Glomerular endothelial cell (primary cell): ENCODE results near the gene MRPL1. TPM values are rescaled to one million over a fixed set of nuclear protein-coding genes. Genes with fewer than 3 reads are reported as not detected.
"Not testable (repeated sequence)": the region's sequence is repeated elsewhere in the genome, so short reads cannot be mapped to it uniquely, and the experiment has no call there.

Source experiments
- DNase-seq: peaks from one replicate; pipeline ENCODE4 v3.0.0-alpha.2; 2011; ENCODE audit warnings: low read depth, low spot score; ENCODE audit errors: extremely low read depth
- total RNA-seq: library from RNA; depleted of rRNA; stranded (reverse); fragments of >200 nt; gene quantifications from 2 replicates; pipeline ENCODE4 v1.2.3, GENCODE V29; 2015

Gene MRPL1
- total RNA-seq, 1 donor from 2014 or later: 22.3 TPM

DNA sequence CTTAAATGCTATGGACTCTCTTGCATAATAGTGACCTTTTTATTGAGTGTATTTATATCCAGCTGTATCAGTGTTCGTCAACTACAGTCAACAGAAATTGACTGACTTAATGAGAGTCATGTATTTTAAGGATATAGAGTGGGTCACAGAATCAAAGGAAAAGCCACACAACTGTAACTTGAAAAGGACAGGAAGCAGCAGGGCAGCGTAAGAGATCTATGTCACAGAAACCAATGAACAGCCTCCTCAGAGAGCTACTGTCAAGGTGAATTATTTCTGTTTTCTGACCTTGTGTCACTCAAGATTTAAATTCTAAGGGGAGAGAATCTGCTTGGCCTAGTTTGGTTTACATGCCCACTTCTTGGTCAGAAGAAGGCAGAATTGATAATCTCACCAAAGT, 100.4 kb downstream of the MRPL1 start:
- no peak for DNase-seq

DNA sequence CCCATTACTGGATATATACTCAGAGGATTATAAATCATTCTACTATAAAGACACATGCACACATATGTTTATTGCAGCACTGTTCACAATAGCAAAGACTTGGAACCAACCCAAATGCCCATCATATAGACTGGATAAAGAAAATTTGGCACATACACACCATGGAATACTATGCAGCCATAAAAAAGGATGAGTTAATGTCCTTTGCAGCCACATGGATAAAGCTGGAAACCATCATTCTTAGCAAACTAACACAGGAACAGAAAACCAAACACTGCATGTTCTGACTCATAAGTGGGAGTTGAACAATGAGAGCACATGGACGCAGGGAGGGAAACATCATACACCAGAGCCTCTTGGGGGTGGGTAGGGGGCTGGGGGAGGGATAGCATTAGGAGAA, 111.0 kb downstream of the MRPL1 start:
- not testable (repeated sequence) for DNase-seq

DNA sequence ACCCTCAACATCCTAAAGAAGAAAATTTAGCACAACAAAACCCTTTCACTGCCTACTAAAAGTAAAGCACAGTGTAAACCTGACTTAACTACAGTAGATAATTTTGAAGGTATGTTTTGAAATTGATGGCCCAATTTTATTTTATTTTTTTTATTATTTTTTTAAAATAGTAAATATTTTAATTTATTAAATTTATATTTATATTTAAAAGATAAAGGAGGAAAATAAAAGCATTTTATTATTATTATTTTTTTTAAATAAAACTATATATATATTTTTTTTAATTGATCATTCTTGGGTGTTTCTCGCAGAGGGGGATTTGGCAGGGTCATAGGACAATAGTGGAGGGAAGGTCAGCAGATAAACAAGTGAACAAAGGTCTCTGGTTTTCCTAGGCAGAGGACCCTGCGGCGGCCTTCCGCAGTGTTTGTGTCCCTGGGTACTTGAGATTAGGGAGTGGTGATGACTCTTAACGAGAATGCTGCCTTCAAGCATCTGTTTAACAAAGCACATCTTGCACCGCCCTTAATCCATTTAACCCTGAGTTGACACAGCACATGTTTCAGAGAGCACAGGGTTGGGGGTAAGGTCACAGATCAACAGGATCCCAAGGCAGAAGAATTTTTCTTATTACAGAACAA, 120.4 kb downstream of the MRPL1 start:
- not testable (repeated sequence) for DNase-seq

DNA sequence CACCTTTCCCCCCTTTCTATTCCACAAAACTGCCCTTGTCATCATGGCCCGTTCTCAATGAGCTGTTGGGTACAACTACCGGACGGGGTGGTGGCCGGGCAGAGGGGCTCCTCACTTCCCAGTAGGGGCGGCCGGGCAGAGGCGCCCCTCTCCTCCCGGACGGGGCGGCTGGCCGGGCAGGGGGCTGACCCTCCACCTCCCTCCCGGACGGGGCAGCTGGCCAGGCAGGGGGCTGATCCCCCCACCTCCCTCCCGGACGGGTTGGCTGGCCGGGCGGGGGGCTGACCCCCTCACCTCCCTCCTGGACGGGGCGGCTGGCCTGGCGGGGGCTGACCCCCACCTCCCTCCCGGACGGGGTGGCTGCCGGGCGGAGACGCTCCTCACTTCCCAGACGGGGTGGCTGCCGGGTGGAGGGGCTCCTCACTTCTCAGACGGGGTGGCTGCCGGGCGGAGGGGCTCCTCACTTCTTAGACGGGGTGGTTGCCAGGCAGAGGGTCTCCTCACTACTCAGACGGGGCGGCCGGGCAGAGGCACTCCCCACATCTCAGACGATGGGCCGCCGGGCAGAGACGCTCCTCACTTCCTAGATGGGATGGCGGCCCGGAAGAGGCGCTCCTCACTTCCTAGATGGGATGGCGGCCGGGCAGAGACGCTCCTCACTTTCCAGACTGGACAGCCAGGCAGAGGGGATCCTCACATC, 121.1 kb downstream of the MRPL1 start:
- not testable (repeated sequence) for DNase-seq

DNA sequence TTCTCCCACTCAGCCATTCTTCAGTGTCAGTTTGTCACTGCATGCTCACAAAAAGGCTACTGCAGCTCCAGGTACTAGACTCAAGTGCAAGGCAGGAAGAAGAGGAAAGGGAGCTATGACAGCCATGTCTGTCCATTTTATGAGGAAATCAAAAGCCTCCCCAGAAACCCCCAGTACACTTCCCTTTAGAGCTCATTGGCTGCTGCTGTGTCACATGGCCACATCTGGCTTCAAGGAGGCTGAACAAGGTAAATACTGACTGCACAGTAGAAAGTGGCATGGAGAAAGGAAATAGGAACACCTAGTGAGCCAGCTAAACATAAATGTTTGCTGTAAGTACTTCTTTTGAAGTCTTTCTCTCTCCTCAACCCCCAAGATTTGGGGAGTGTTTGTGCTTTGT, 127.3 kb downstream of the MRPL1 start:
- DNase-seq: no peak

DNA sequence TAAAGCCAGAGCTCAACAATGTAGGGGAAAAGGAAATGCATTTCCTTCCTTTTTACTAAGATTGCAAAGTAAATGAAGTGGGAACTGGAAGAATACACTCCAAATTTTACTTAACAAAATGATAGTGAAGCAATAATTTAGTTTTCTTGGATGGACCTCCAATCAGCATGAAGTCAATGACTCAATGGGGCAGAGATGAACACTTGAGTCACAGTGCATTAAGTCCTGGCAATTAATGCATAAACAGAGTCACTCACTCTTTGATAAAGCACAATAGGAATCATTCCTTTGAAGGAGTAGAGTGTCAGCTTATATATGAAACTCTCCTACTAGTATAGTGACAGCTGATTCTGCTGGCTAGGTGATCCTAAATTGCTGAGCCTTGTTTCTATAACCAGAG, 127.8 kb downstream of the MRPL1 start:
- no peak for DNase-seq

DNA sequence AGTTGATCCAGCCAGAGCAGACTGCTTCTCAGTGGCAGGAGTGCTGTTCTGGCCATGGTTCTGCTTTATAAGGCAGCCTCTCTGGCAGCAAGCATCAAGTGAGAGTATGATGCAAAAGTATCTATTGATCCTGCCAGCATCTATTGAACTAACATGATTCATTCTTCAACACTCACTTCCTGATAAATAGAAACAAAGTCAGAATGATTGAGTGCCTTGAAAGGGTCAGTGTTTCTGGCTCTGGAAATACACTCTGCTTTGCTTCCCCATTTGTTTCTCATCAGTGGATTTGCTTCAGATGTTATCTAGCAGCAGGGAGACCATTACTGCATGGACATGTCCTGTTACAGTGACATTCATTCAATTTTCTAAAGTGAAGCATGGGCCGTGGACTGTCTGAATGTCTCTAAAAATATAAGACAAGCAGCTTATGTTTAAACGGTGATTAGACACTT, 128.3 kb downstream of the MRPL1 start:
- no peak for DNase-seq

DNA sequence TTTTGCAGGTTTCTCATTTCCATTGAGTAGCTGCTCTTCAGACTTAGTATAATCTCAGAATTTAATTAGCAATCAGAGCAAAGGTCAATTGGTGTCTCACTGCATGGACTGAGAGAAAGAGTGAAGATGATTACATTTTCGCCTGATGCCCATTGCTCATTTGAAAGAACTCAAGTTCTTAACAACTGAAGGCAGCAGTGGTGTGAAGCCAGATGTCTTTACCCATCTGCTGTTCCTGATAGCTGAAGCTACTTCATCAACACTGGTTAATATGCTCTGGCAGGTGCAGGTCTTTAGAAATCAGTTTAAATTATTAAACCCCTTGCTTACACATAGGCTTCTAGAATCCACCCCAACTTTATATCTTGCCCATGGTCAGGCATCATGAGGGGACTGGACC, 130.0 kb downstream of the MRPL1 start:
- no peak for DNase-seq

DNA sequence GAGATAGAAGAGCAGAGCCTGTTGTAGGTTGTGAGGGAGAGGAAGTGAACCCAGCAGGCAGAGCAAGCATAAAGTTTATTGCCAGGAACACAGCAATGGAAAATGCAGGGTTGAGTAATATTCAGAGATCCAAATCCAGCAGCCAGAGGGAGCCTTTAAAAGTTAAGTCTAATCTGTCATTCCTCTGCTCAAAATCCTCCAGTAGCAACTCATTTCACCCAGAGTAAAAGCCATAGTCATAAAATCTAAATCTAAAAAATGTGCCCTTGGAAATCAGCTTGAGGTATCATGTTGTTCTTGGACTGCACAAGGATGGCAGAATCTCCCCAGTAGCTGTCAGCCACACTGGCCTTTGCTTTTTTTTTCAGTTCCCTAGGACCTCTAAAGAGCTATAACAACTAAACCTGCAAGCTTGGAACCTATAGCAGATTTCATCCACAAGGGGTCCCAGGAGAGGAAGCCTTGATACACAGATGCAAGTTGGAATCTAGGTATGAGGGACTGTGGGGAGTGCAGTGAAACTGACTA, 131.6 kb downstream of the MRPL1 start:
- peak; percentile 16 for DNase-seq

DNA sequence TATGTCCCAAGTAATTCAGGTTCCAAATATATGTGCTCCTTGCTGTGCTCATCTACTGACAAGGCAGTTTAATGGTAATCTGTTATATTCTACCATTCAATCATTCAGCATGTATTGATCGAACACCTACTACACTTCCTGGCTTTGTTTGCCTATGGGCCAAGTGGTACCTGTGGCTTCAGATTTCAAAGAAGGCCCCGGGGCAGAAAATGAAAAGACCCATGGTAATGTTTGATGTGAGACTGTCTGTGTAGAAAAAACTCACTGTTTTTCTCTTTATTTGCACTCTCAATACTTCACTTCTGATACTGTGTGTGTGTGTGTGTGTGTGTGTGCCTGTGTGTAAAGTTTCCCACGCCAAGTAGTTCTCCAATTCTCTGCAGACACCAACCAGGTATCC, 133.4 kb downstream of the MRPL1 start:
- DNase-seq: no peak

DNA sequence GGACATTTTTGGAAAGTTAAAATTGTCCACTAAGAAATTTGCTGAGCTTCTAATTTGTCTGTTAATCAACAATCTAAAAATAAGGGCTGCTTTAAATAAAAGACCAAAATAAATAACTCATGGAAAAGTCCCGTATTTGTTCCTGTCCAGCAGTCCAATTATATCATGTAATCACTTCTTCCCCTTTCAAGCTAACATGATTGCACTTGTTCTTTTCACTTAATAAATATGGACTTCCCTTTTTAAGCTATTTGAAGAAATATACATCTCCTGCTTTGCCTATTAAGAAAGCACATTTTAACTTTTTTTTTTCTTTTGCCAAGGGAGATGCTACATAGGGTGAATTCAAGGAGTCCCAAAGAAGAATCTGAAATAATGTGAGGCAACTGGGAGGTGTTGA, 138.9 kb downstream of the MRPL1 start:
- no peak for DNase-seq

DNA sequence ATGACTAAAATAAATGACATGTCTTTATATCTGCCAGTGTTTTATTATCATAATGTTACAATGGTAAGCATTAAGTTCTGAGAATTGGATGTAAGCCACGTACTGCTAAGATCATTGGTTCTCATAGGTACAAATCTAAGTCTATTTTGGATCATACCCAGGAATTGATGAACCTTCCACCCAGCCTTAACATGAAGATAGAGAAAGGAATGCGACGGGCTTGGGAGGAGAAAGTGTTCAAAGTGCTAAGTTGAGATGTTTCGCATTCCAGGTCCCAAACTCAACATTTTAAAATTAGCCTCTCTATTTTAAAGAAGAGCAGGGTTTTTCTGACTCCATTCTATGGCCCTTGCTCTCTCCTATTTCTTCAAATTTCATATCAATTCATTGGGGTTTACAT, 139.6 kb downstream of the MRPL1 start:
- DNase-seq: no peak

Other genes with a start within 250 kb of the MRPL1 start
- gene CNOT6L, start 43.5 kb upstream of the MRPL1 start, total RNA-seq: 22.2 and 24.9 TPM in 2 replicates
- gene FRAS1, start 194.5 kb downstream of the MRPL1 start, total RNA-seq: 7.2 and 23.1 TPM in 2 replicates